Activated gamma-delta T cell treated with Interleukin-2 at 50 U/mL for 16 hours (primary cell): ENCODE measurements around the gene UBE2K.
"Not testable (repeated sequence)": the region's sequence is repeated elsewhere in the genome, so short reads cannot be mapped to it uniquely, and the experiment has no call there.

Source experiments
- DNase-seq: peaks from one replicate; pipeline ENCODE4 v3.0.0-alpha.2; 2020

UBE2K gene

GRCh38 chr4:39813033-39813432, 115.1 kb downstream of the UBE2K start:
- DNase-seq, result not testable (repeated sequence)

- DNase-seq, result not testable (repeated sequence)
Measured at GRCh38 chr4:39813761-39814160, 115.8 kb downstream of the UBE2K start.

GRCh38 chr4:39814403-39815185, 116.7 kb downstream of the UBE2K start:
- DNase-seq, result peak; percentile 5

- DNase-seq, result no peak
Measured at GRCh38 chr4:39818646-39819045, 120.7 kb downstream of the UBE2K start.

- DNase-seq, result no peak
Measured at GRCh38 chr4:39820186-39820585, 122.2 kb downstream of the UBE2K start.

GRCh38 chr4:39821951-39822350, 124.0 kb downstream of the UBE2K start:
- DNase-seq, result no peak

- no peak for DNase-seq
Measured at GRCh38 chr4:39822662-39823061, 124.7 kb downstream of the UBE2K start.

GRCh38 chr4:39823191-39823590, 125.3 kb downstream of the UBE2K start:
- DNase-seq, result no peak

GRCh38 chr4:39825090-39825489, 127.2 kb downstream of the UBE2K start:
- no peak for DNase-seq

GRCh38 chr4:39825741-39826231, 127.8 kb downstream of the UBE2K start:
- DNase-seq, result no peak
